ENCODE results near the gene SAMD4B.

GRCh38 chr19:39306075-39306474, 36.1 kb upstream of the SAMD4B start:
- TF ChIP-seq CREBBP (IDR thresholded peaks at IDR 0.05; ENCODE audit: low read depth, low read length) (no peak), HDAC6 (IDR thresholded peaks at IDR 0.05; ENCODE audit: low read depth, low read length) (no peak), RBBP5 (IDR thresholded peaks at IDR 0.05; ENCODE audit: borderline replicate concordance, insufficient read depth, low read length, poor library complexity, severe bottlenecking) (no peak), CTCF (IDR thresholded peaks at IDR 0.05 in 2 of 3, conservative IDR thresholded peaks at IDR 0.05 in 1 of 3; ENCODE audit: insufficient read depth in 2 of 3, low read depth in 1 of 3, low read length in 3 of 3) (no peak), E2F1 (CRISPR knock-in tag; IDR thresholded peaks at IDR 0.05) (no peak), POLR2AphosphoS5 (IDR thresholded peaks at IDR 0.05; ENCODE audit: control insufficient read depth, insufficient read depth, low read depth, low read length) (no peak), CBX3 (IDR thresholded peaks at IDR 0.05; ENCODE audit: borderline replicate concordance in 1 of 2, low read length in 2 of 2) (no peak), HDGF (IDR thresholded peaks at IDR 0.05) (no peak)

All from K562 (cell line).